HFFc6 (cell line): ENCODE measurements around the gene GPX5. TPM values are rescaled to one million over a fixed set of nuclear protein-coding genes. Genes with fewer than 3 reads are reported as not detected.

Experiments
- DNase-seq: peaks from one replicate; pipeline ENCODE4 v3.0.0-alpha.2; 2018
- H3K27ac Mint-ChIP-seq: 2 replicates; pipeline ENCODE4 v1.8.0; 2020; ENCODE audit warnings: mild to moderate bottlenecking, mixed read lengths
- H3K27me3 Mint-ChIP-seq: 2 replicates; pipeline ENCODE4 v1.8.0; 2021; ENCODE audit warnings: mild to moderate bottlenecking, moderate library complexity, mixed read lengths; ENCODE audit not compliant: insufficient read depth
- H3K36me3 Mint-ChIP-seq: 2 replicates; pipeline ENCODE4 v1.8.0; 2021; ENCODE audit warnings: low read depth, mixed read lengths
- H3K4me1 Mint-ChIP-seq: 2 replicates; pipeline ENCODE4 v1.8.0; 2020; ENCODE audit warnings: low read depth, mixed read lengths
- H3K4me3 Mint-ChIP-seq: 2 replicates; pipeline ENCODE4 v1.8.0; 2020; ENCODE audit warnings: mild to moderate bottlenecking, moderate library complexity, mixed read lengths
- H3K9me3 Mint-ChIP-seq: 2 replicates; pipeline ENCODE4 v1.8.0; 2020; ENCODE audit warnings: mild to moderate bottlenecking, mixed read lengths
- CTCF ChIP-seq: fragments of 200-600 bp; sonication (generic); IDR thresholded peaks from 2 replicates; pipeline ENCODE4 v1.5.0; 2021; ENCODE audit warnings: antibody characterized with exemption, mild to moderate bottlenecking
- long read RNA-seq: library from polyadenylated mRNA; unstranded; transcript quantifications from one replicate; pipeline ENCODE4 v2.0.0, GENCODE V29; 2019
- total RNA-seq, 6 experiments: library from RNA; stranded (reverse); fragmentation: NEBNext Ultra II Directional; extraction: Animal tissue kit (Norgen Biotek cat#: 25700); gene quantifications; 2 replicates in 1 of 6; 3 replicates in 5 of 6; pipeline ENCODE4 v1.2.3, GENCODE V29; 2021

GPX5 gene
- total RNA-seq, result not detected
- long read RNA-seq, result 0 reads

- Mint-ChIP-seq H3K36me3 (no peaks in the 10 kb centered on the region), H3K9me3 (no peaks in the 10 kb centered on the region), H3K27ac (no peak within 1 kb of the TSS), H3K4me3 (no peak within 1 kb of the TSS), H3K27me3 (peaks cover 11% of the 10 kb centered on the region), H3K4me1 (no peaks in the 10 kb centered on the region)
- no peak for DNase-seq
- TF ChIP-seq CTCF, result no peak
Measured at GRCh38 chr6:28525496-28526039, at the start of gene GPX5. TSS of gene GPX5 (plus strand) at chr6:28525881. CDS start at chr6:28526014, 133 bp downstream.

- Mint-ChIP-seq H3K27me3 (peaks cover 20% of the 10 kb centered on the region), H3K4me1 (peaks cover 5% of the 10 kb centered on the region; the same call in 1 of the 2 replicates), H3K4me3 (no peak overlapping the region), H3K36me3 (no peaks in the 10 kb centered on the region), H3K27ac (no peak overlapping the region), H3K9me3 (no peaks in the 10 kb centered on the region)
- no peak for TF ChIP-seq CTCF
- no peak for DNase-seq
Measured at GRCh38 chr6:28478518-28478917, 47.2 kb upstream of the GPX5 start.

GRCh38 chr6:28480253-28480932 lies 45.3 kb upstream of the GPX5 start:
- Mint-ChIP-seq H3K4me1 (peaks cover 5% of the 10 kb centered on the region; the same call in 1 of the 2 replicates), H3K36me3 (no peaks in the 10 kb centered on the region), H3K9me3 (no peaks in the 10 kb centered on the region), H3K27me3 (peaks cover 20% of the 10 kb centered on the region), H3K4me3 (no peak overlapping the region), H3K27ac (no peak overlapping the region)
- DNase-seq, result no peak
- no peak for TF ChIP-seq CTCF

- no peak for TF ChIP-seq CTCF
- no peak overlapping the region for H3K4me3 Mint-ChIP-seq
Measured at GRCh38 chr6:28485482-28485881, 40.2 kb upstream of the GPX5 start.

GRCh38 chr6:28486533-28486932 lies 39.1 kb upstream of the GPX5 start:
- Mint-ChIP-seq H3K27ac (no peak overlapping the region), H3K36me3 (no peaks in the 10 kb centered on the region), H3K4me1 (peaks cover 18% of the 10 kb centered on the region), H3K9me3 (no peaks in the 10 kb centered on the region), H3K27me3 (peaks cover 5% of the 10 kb centered on the region), H3K4me3 (no peak overlapping the region)
- TF ChIP-seq CTCF, result no peak
- no peak for DNase-seq

More at GRCh38 chr6:28485482-28485881, 40.2 kb upstream of the GPX5 start:
- Mint-ChIP-seq H3K27ac (no peak overlapping the region), H3K9me3 (no peaks in the 10 kb centered on the region), H3K4me1 (peaks cover 15% of the 10 kb centered on the region), H3K27me3 (peaks cover 11% of the 10 kb centered on the region), H3K36me3 (no peaks in the 10 kb centered on the region)
- no peak for DNase-seq
